ENCODE data around the gene GRK7.

DNA sequence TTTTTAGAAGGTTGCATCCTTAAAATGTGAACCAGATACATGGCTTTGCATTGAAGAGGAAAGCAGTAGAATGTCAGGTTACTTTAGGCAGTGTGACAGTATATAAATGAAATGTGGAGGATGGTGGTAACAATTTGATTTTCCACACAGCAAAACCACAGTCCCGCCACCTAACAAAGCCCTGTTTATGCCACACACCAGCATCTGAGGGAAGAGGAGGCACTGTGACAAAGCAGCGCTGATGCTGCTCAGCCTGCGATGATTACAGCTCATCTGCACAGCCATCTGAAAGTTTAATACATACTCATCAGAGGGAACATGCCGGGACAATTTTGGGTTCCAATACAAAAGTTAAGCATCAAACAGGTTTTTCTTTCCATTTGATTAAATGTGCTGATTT, 16.2 kb upstream of the GRK7 start:
- TF ChIP-seq, protein P1, sequence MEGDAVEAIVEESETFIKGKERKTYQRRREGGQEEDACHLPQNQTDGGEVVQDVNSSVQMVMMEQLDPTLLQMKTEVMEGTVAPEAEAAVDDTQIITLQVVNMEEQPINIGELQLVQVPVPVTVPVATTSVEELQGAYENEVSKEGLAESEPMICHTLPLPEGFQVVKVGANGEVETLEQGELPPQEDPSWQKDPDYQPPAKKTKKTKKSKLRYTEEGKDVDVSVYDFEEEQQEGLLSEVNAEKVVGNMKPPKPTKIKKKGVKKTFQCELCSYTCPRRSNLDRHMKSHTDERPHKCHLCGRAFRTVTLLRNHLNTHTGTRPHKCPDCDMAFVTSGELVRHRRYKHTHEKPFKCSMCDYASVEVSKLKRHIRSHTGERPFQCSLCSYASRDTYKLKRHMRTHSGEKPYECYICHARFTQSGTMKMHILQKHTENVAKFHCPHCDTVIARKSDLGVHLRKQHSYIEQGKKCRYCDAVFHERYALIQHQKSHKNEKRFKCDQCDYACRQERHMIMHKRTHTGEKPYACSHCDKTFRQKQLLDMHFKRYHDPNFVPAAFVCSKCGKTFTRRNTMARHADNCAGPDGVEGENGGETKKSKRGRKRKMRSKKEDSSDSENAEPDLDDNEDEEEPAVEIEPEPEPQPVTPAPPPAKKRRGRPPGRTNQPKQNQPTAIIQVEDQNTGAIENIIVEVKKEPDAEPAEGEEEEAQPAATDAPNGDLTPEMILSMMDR (IDR thresholded peaks at IDR 0.05): no peak
- TF ChIP-seq POLR2A (IDR thresholded peaks at IDR 0.05): no peak

Measured in tibial nerve (tissue), 3 donors.